Neural progenitor cell (in vitro differentiated cells): Measurements from ENCODE around the gene NWD2. TPM values are rescaled to one million over a fixed set of nuclear protein-coding genes. Genes with fewer than 3 reads are reported as not detected.
A peak's percentile ranks its signal among the peaks of the same experiment; 100 is the strongest.

Experiments
- DNase-seq: peaks from one replicate; pipeline ENCODE4 v3.0.0-alpha.2; 2016; ENCODE audit warnings: low spot score
- H2AFZ ChIP-seq: fragments of 200-600 bp; sonication (generic); replicated peaks from 2 replicates; pipeline ENCODE4 v1.6.1; 2016; ENCODE audit warnings: antibody characterized with exemption
- H3F3A ChIP-seq: fragments of 200-600 bp; sonication (generic); 2 replicates; pipeline ENCODE4 v1.6.1; 2016; ENCODE audit warnings: antibody characterized with exemption, low read depth
- H3K27ac ChIP-seq: fragments of 200-600 bp; sonication (generic); 2 replicates; pipeline ENCODE4 v1.5.1; 2016; ENCODE audit warnings: mild to moderate bottlenecking
- H3K27me3 ChIP-seq: fragments of 200-600 bp; sonication (generic); 2 replicates; pipeline ENCODE4 v1.6.1; 2016; ENCODE audit warnings: mild to moderate bottlenecking, moderate library complexity
- H3K36me3 ChIP-seq: fragments of 200-600 bp; sonication (generic); 2 replicates; pipeline ENCODE4 v1.5.1; 2016
- H3K4me1 ChIP-seq: fragments of 200-600 bp; sonication (generic); 2 replicates; pipeline ENCODE4 v1.6.1; 2016; ENCODE audit warnings: mixed run types
- H3K4me2 ChIP-seq: fragments of 200-600 bp; sonication (generic); 2 replicates; pipeline ENCODE4 v1.6.1; 2016
- H3K4me3 ChIP-seq: fragments of 200-600 bp; sonication (generic); 2 replicates; pipeline ENCODE4 v1.5.1; 2016
- H3K79me2 ChIP-seq: fragments of 200-600 bp; sonication (generic); 2 replicates; pipeline ENCODE4 v1.6.1; 2016; ENCODE audit warnings: low read depth
- H3K9ac ChIP-seq: fragments of 200-600 bp; sonication (generic); 2 replicates; pipeline ENCODE4 v1.6.1; 2016
- H3K9me3 ChIP-seq: fragments of 200-600 bp; sonication (generic); 2 replicates; pipeline ENCODE4 v1.5.1; 2016; ENCODE audit warnings: low read depth
- H4K20me1 ChIP-seq: fragments of 200-600 bp; sonication (generic); 2 replicates; pipeline ENCODE4 v1.6.1; 2016; ENCODE audit warnings: low read depth
- H3K27ac Mint-ChIP-seq: 3 replicates; pipeline ENCODE4 v1.8.0; 2021; ENCODE audit warnings: mixed read lengths
- H3K27me3 Mint-ChIP-seq: 2 replicates; pipeline ENCODE4 v1.8.0; 2022; ENCODE audit warnings: low read depth, mild to moderate bottlenecking, inconsistent platforms, moderate library complexity, mixed read lengths; ENCODE audit not compliant: insufficient read depth
- H3K36me3 Mint-ChIP-seq: 3 replicates; pipeline ENCODE4 v1.8.0; 2021; ENCODE audit warnings: mixed read lengths
- H3K4me1 Mint-ChIP-seq: 3 replicates; pipeline ENCODE4 v1.8.0; 2021; ENCODE audit warnings: mixed read lengths
- H3K4me3 Mint-ChIP-seq: 3 replicates; pipeline ENCODE4 v1.8.0; 2021; ENCODE audit warnings: mild to moderate bottlenecking, moderate library complexity, mixed read lengths
- H3K9me3 Mint-ChIP-seq: 3 replicates; pipeline ENCODE4 v1.8.0; 2020; ENCODE audit warnings: mixed read lengths
- EZH2 ChIP-seq: fragments of 200-600 bp; sonication (generic); IDR thresholded peaks from 2 replicates; pipeline ENCODE4 v1.6.1; 2017; ENCODE audit warnings: antibody characterized with exemption, mild to moderate bottlenecking, moderate library complexity
- EZH2phosphoT487 ChIP-seq: fragments of 200-600 bp; sonication (generic); IDR thresholded peaks from 2 replicates; pipeline ENCODE4 v1.6.1; 2017; ENCODE audit warnings: antibody characterized with exemption
- total RNA-seq: library from RNA; depleted of rRNA; stranded (reverse); fragments of >200 nt; gene quantifications from 2 replicates; pipeline ENCODE4 v1.2.3, GENCODE V29; 2015; ENCODE audit warnings: low replicate concordance
- TF ChIP-seq, protein P1 (sequence below): fragments of 200-600 bp; sonication (generic); IDR thresholded peaks from 2 replicates; pipeline ENCODE4 v1.5.1; 2017; ENCODE audit warnings: antibody characterized with exemption, mild to moderate bottlenecking

NWD2 gene
- total RNA-seq, 1 donor from 2014 or later, result not detected

DNA sequence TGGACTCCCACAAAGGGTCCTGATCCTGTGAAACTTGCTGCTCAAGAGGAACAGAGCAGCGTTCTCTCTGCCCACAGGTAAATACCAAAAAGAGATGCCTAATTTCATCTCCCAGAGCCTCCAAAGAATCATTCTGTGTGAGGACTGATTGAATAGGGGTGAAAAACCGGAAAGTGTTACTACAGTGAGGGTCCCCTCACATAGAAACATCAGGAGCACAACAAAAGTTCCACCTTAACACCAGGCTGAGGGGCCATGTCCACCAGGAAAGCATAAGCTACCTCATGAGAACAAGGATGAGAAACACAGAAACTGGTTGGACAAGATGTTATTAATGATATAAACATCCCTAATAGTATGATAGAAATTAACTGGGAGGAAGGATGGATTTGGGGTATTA, 140.9 kb downstream of the NWD2 start:
- Mint-ChIP-seq H3K4me1 (peaks cover 10% of the 10 kb centered on the region), H3K36me3 (no peaks in the 10 kb centered on the region), H3K9me3 (no peaks in the 10 kb centered on the region), H3K27me3 (no peaks in the 10 kb centered on the region), H3K4me3 (no peak overlapping the region), H3K27ac (no peak overlapping the region)
- Histone ChIP-seq H3K9ac (no peak overlapping the region), H3K9me3 (no peaks in the 10 kb centered on the region), H3K4me3 (no peak overlapping the region), H2AFZ (no peak overlapping the region), H3K4me1 (peaks cover 9% of the 10 kb centered on the region), H3F3A (peaks cover 12% of the 10 kb centered on the region), H3K36me3 (no peaks in the 10 kb centered on the region), H4K20me1 (no peaks in the 10 kb centered on the region), H3K4me2 (no peak overlapping the region), H3K27ac (no peak overlapping the region), H3K79me2 (no peaks in the 10 kb centered on the region), H3K27me3 (no peaks in the 10 kb centered on the region)
- DNase-seq, result no peak
- TF ChIP-seq, protein P1, sequence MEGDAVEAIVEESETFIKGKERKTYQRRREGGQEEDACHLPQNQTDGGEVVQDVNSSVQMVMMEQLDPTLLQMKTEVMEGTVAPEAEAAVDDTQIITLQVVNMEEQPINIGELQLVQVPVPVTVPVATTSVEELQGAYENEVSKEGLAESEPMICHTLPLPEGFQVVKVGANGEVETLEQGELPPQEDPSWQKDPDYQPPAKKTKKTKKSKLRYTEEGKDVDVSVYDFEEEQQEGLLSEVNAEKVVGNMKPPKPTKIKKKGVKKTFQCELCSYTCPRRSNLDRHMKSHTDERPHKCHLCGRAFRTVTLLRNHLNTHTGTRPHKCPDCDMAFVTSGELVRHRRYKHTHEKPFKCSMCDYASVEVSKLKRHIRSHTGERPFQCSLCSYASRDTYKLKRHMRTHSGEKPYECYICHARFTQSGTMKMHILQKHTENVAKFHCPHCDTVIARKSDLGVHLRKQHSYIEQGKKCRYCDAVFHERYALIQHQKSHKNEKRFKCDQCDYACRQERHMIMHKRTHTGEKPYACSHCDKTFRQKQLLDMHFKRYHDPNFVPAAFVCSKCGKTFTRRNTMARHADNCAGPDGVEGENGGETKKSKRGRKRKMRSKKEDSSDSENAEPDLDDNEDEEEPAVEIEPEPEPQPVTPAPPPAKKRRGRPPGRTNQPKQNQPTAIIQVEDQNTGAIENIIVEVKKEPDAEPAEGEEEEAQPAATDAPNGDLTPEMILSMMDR, result no peak
- TF ChIP-seq EZH2 (no peak), EZH2phosphoT487 (no peak)

DNA sequence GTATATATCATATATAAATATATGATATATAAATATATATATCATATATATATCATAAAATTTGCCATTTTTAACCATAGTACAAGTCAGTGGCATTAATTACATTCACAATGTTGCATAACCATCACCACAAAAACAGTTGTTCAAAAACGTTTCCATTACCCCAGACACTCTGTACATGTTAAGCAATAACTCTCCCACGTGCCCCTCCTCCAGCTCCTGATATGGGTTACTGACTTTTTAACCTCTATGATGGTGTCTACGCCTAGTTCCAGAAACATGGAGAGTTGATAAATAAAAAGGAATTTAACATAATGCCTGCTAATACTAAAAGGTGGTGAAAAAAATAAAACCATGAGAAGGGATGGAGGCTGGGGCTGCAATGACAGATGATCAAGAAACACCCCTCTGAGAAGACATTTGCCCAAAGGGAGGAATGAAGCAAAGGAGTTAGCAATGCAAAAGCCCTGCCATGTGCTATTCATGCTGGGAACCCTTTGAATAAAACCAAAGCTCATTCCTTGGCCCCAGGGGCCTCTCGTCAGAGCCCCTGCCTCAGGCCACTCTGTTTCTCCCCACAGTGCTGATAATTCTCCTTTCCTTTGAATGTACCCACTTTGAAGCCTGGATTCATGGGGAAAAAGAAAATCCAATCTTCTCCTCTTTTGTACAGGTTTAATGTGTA, 144.3 kb downstream of the NWD2 start:
- peaks cover 3% of the 10 kb centered on the region for H3K27me3 Mint-ChIP-seq
- H3K4me1 Mint-ChIP-seq, result peaks cover 10% of the 10 kb centered on the region
- no peaks in the 10 kb centered on the region for H3K9me3 ChIP-seq
- H3K9me3 Mint-ChIP-seq, result no peaks in the 10 kb centered on the region
- H3K27me3 ChIP-seq, result no peaks in the 10 kb centered on the region
- H3K36me3 ChIP-seq, result no peaks in the 10 kb centered on the region
- TF ChIP-seq, protein P1, result no peak
- TF ChIP-seq EZH2phosphoT487 (no peak), EZH2 (no peak)
- peak overlapping the region; percentile 21 for H3K27ac Mint-ChIP-seq
- H3K4me2 ChIP-seq, result peak overlapping the region; percentile 40
- H3K4me3 Mint-ChIP-seq, result no peak overlapping the region
- H3K36me3 Mint-ChIP-seq, result no peaks in the 10 kb centered on the region
- peaks cover 12% of the 10 kb centered on the region for H3F3A ChIP-seq
- H3K79me2 ChIP-seq, result no peaks in the 10 kb centered on the region
- H3K9ac ChIP-seq, result no peak overlapping the region
- no peak overlapping the region for H3K4me3 ChIP-seq
- peak; percentile 18 for DNase-seq
- peaks cover 9% of the 10 kb centered on the region for H3K4me1 ChIP-seq
- H2AFZ ChIP-seq, result peak overlapping the region; percentile 54
- H3K27ac ChIP-seq, result peak overlapping the region; percentile 23
- no peaks in the 10 kb centered on the region for H4K20me1 ChIP-seq

DNA sequence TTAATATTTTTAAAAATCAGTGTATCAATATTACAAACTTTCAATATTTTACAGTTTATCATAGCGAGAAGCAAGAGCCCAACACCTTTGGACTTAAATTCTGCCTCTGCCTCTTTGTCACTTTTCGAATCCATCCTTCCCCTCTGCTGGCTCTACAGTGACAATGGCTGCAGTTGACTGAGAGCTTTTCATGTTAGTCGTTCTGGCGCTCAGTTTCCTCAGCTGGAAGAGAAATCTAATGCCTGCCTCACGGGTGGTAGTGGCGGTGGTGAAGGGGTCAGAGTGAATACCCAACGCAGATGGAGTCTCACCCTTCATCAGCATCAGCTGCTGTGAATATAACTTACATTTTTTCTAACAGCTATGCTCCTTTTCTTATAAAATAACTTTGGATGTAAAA, 144.8 kb downstream of the NWD2 start:
- no peak overlapping the region for H3K27ac ChIP-seq
- peaks cover 12% of the 10 kb centered on the region for H3F3A ChIP-seq
- no peaks in the 10 kb centered on the region for H3K27me3 ChIP-seq
- Mint-ChIP-seq H3K4me3 (no peak overlapping the region), H3K9me3 (no peaks in the 10 kb centered on the region), H3K4me1 (peaks cover 10% of the 10 kb centered on the region), H3K36me3 (no peaks in the 10 kb centered on the region), H3K27me3 (peaks cover 3% of the 10 kb centered on the region), H3K27ac (no peak overlapping the region)
- peak; percentile 28 for DNase-seq
- no peaks in the 10 kb centered on the region for H4K20me1 ChIP-seq
- no peak for TF ChIP-seq EZH2phosphoT487
- TF ChIP-seq EZH2, result no peak
- TF ChIP-seq, protein P1, result no peak
- peak overlapping the region; percentile 54 for H2AFZ ChIP-seq
- no peak overlapping the region for H3K9ac ChIP-seq
- peaks cover 9% of the 10 kb centered on the region for H3K4me1 ChIP-seq
- H3K79me2 ChIP-seq, result no peaks in the 10 kb centered on the region
- peak overlapping the region; percentile 40 for H3K4me2 ChIP-seq
- no peaks in the 10 kb centered on the region for H3K36me3 ChIP-seq
- H3K9me3 ChIP-seq, result no peaks in the 10 kb centered on the region
- no peak overlapping the region for H3K4me3 ChIP-seq
